Mesendoderm (in vitro differentiated cells): Measurements from ENCODE around the gene AGXT.

ENCODE experiments used
- DNase-seq: peaks from one replicate; pipeline ENCODE4 v3.0.0; 2013
- H2AK5ac ChIP-seq: 2 replicates; pipeline ENCODE4 v1.6.1; 2013; ENCODE audit warnings: low read length, inconsistent platforms
- H2BK120ac ChIP-seq: 2 replicates; pipeline ENCODE4 v1.6.1; 2013; ENCODE audit warnings: low read depth, mild to moderate bottlenecking, low read length, moderate library complexity, mixed read lengths
- H2BK15ac ChIP-seq: replicated peaks from 2 replicates; pipeline ENCODE4 v1.6.1; 2013; ENCODE audit warnings: low read depth, mild to moderate bottlenecking, moderate library complexity
- H2BK5ac ChIP-seq: 2 replicates; pipeline ENCODE4 v1.6.1; 2013; ENCODE audit warnings: low read length, inconsistent platforms
- H3K18ac ChIP-seq: 2 replicates; pipeline ENCODE4 v1.6.1; 2013; ENCODE audit warnings: mild to moderate bottlenecking, low read length, mixed read lengths
- H3K23ac ChIP-seq: one replicate; pipeline ENCODE4 v1.6.1; 2013; ENCODE audit warnings: low read length
- H3K27ac ChIP-seq: 2 replicates; pipeline ENCODE4 v1.5.1; 2013; ENCODE audit warnings: low read depth, mild to moderate bottlenecking, inconsistent platforms, low read length, moderate library complexity
- H3K27me3 ChIP-seq: 2 replicates; pipeline ENCODE4 v1.6.1; 2013; ENCODE audit warnings: low read length, control low read depth, mild to moderate bottlenecking, inconsistent platforms; ENCODE audit not compliant: insufficient read depth, poor library complexity
- H3K36me3 ChIP-seq: 2 replicates; pipeline ENCODE4 v1.6.1; 2013; ENCODE audit warnings: low read length, inconsistent platforms; ENCODE audit not compliant: control insufficient read depth, insufficient read depth
- H3K4ac ChIP-seq: one replicate; pipeline ENCODE4 v1.6.1; 2013; ENCODE audit warnings: low read depth, mild to moderate bottlenecking, low read length, moderate library complexity
- H3K4me1 ChIP-seq: 2 replicates; pipeline ENCODE4 v1.6.1; 2013; ENCODE audit warnings: low read depth, low read length, inconsistent platforms; ENCODE audit not compliant: control insufficient read depth
- H3K4me2 ChIP-seq: 2 replicates; pipeline ENCODE4 v1.6.1; 2013; ENCODE audit warnings: low read length
- H3K4me3 ChIP-seq: 2 replicates; pipeline ENCODE4 v1.5.1; 2013; ENCODE audit warnings: mild to moderate bottlenecking, low read length
- H3K56ac ChIP-seq: one replicate; pipeline ENCODE4 v1.6.1; 2013; ENCODE audit warnings: low read length
- H3K79me1 ChIP-seq: 2 replicates; pipeline ENCODE4 v1.6.1; 2013; ENCODE audit warnings: low read length, inconsistent platforms
- H3K79me2 ChIP-seq: 2 replicates; pipeline ENCODE4 v1.6.1; 2013; ENCODE audit warnings: mild to moderate bottlenecking, low read length; ENCODE audit not compliant: control insufficient read depth, insufficient read depth
- H3K9ac ChIP-seq: 2 replicates; pipeline ENCODE4 v1.6.1; 2013; ENCODE audit warnings: low read length, inconsistent platforms
- H4K5ac ChIP-seq: one replicate; pipeline ENCODE4 v1.6.1; 2013; ENCODE audit warnings: low read length
- H4K8ac ChIP-seq: one replicate; pipeline ENCODE4 v1.6.1; 2013; ENCODE audit warnings: low read depth, mild to moderate bottlenecking, control low read depth, low read length, moderate library complexity
- WGBS: extraction: QIAGEN DNeasy Blood & Tissue Kit; methylation state at CpG from one replicate; pipeline ENCODE4 v1.1.7; 2013; ENCODE audit warnings: low lambda C conversion rate, missing lambda C conversion rate; ENCODE audit not compliant: insufficient coverage; ENCODE audit errors: extremely low coverage; 5-methylcytosine and 5-hydroxymethylcytosine counted together

Gene AGXT

GRCh38 chr2:240858871-240859270, 9.8 kb upstream of the AGXT start:
- no peak overlapping the region for H2BK120ac ChIP-seq
- H3K56ac ChIP-seq: no peak overlapping the region
- no peaks in the 10 kb centered on the region for H3K36me3 ChIP-seq
- no peak overlapping the region for H3K4ac ChIP-seq
- no peaks in the 10 kb centered on the region for H3K4me1 ChIP-seq
- H3K18ac ChIP-seq: no peak overlapping the region
- H2AK5ac ChIP-seq: no peak overlapping the region
- WGBS: no CpG with 5 or more reads among the region's 10 CpGs
- no peak overlapping the region for H4K5ac ChIP-seq
- no peak overlapping the region for H3K9ac ChIP-seq
- no peak overlapping the region for H3K27ac ChIP-seq
- H3K23ac ChIP-seq: no peak overlapping the region
- no peak for DNase-seq
- H4K8ac ChIP-seq: no peak overlapping the region
- no peaks in the 10 kb centered on the region for H3K79me2 ChIP-seq
- no peaks in the 10 kb centered on the region for H3K79me1 ChIP-seq
- no peaks in the 10 kb centered on the region for H3K27me3 ChIP-seq
- no peak overlapping the region for H2BK15ac ChIP-seq
- no peak overlapping the region for H3K4me3 ChIP-seq
- no peak overlapping the region for H3K4me2 ChIP-seq
- H2BK5ac ChIP-seq: no peak overlapping the region

DNA sequence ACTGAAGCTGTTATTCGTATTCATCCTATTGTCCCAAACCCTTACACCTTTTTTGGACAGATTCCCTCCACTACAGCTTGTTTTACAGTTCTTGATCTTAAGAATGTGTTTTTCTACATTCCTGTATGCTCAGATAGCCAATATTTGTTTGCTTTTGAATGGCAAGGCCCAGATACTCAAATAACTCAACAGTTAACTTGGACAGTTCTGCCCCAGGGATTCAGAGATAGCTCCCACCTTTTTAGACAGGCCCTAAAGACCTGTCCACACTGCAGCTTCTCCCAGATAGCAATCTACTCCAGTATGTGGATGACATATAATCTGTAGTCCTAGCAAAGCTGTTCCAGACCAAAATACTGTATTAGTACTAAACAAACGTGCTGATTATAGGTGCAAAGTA, 7.1 kb upstream of the AGXT start:
- no peak overlapping the region for H2BK15ac ChIP-seq
- no peaks in the 10 kb centered on the region for H3K27me3 ChIP-seq
- no CpG with 5 or more reads among the region's 2 CpGs for WGBS
- H3K56ac ChIP-seq: no peak overlapping the region
- no peak overlapping the region for H3K9ac ChIP-seq
- H3K4me1 ChIP-seq: no peaks in the 10 kb centered on the region
- no peak overlapping the region for H3K18ac ChIP-seq
- H2AK5ac ChIP-seq: no peak overlapping the region
- no peak overlapping the region for H3K4me3 ChIP-seq
- no peaks in the 10 kb centered on the region for H3K79me1 ChIP-seq
- H3K4me2 ChIP-seq: no peak overlapping the region
- H3K27ac ChIP-seq: no peak overlapping the region
- no peaks in the 10 kb centered on the region for H3K36me3 ChIP-seq
- no peak overlapping the region for H2BK5ac ChIP-seq
- H3K23ac ChIP-seq: no peak overlapping the region
- no peak overlapping the region for H3K4ac ChIP-seq
- H4K5ac ChIP-seq: no peak overlapping the region
- H3K79me2 ChIP-seq: no peaks in the 10 kb centered on the region
- H4K8ac ChIP-seq: no peak overlapping the region
- no peak for DNase-seq
- H2BK120ac ChIP-seq: no peak overlapping the region

- Histone ChIP-seq H3K36me3 (no peaks in the 10 kb centered on the region), H3K4ac (no peak overlapping the region), H3K4me2 (no peak overlapping the region), H2BK5ac (no peak overlapping the region), H3K27me3 (no peaks in the 10 kb centered on the region), H2BK15ac (no peak overlapping the region), H3K27ac (no peak overlapping the region), H3K23ac (no peak overlapping the region), H3K56ac (no peak overlapping the region), H4K8ac (no peak overlapping the region), H3K9ac (no peak overlapping the region), H3K18ac (no peak overlapping the region), H3K4me1 (no peaks in the 10 kb centered on the region), H3K79me2 (no peaks in the 10 kb centered on the region), H3K79me1 (no peaks in the 10 kb centered on the region), H2BK120ac (no peak overlapping the region), H2AK5ac (no peak overlapping the region), H4K5ac (no peak overlapping the region), H3K4me3 (no peak overlapping the region)
- WGBS: no CpG with 5 or more reads among the region's 3 CpGs
- DNase-seq: no peak
Observed at GRCh38 chr2:240864475-240864874, 4.1 kb upstream of the AGXT start.

- no peak overlapping the region for H2BK5ac ChIP-seq
- no peak overlapping the region for H3K56ac ChIP-seq
- no peak overlapping the region for H2AK5ac ChIP-seq
- H3K79me2 ChIP-seq: no peaks in the 10 kb centered on the region
- no peak overlapping the region for H3K4me3 ChIP-seq
- no peak overlapping the region for H3K9ac ChIP-seq
- no peak overlapping the region for H3K4me2 ChIP-seq
- no peak overlapping the region for H3K18ac ChIP-seq
- H3K36me3 ChIP-seq: no peaks in the 10 kb centered on the region
- no peak overlapping the region for H4K5ac ChIP-seq
- H3K23ac ChIP-seq: no peak overlapping the region
- no peaks in the 10 kb centered on the region for H3K27me3 ChIP-seq
- H3K4ac ChIP-seq: no peak overlapping the region
- H2BK15ac ChIP-seq: no peak overlapping the region
- no peak for DNase-seq
- H3K27ac ChIP-seq: no peak overlapping the region
- no CpG with 5 or more reads among the region's 5 CpGs for WGBS
- H2BK120ac ChIP-seq: no peak overlapping the region
- H3K79me1 ChIP-seq: no peaks in the 10 kb centered on the region
- H3K4me1 ChIP-seq: no peaks in the 10 kb centered on the region
- H4K8ac ChIP-seq: no peak overlapping the region
Observed at GRCh38 chr2:240865391-240865790, 3.2 kb upstream of the AGXT start.

- Histone ChIP-seq H3K27ac (no peak overlapping the region), H3K9ac (no peak overlapping the region), H3K27me3 (no peaks in the 10 kb centered on the region), H2BK120ac (no peak overlapping the region), H3K4ac (no peak overlapping the region), H2AK5ac (no peak overlapping the region), H3K4me1 (no peaks in the 10 kb centered on the region), H4K8ac (no peak overlapping the region), H3K79me1 (no peaks in the 10 kb centered on the region), H3K36me3 (no peaks in the 10 kb centered on the region), H3K18ac (no peak overlapping the region), H2BK5ac (no peak overlapping the region), H3K79me2 (no peaks in the 10 kb centered on the region), H2BK15ac (no peak overlapping the region), H3K23ac (no peak overlapping the region), H3K56ac (no peak overlapping the region), H3K4me3 (no peak overlapping the region), H3K4me2 (no peak overlapping the region), H4K5ac (no peak overlapping the region)
- WGBS: no CpG with 5 or more reads among the region's 25 CpGs
- no peak for DNase-seq
Observed at GRCh38 chr2:240869109-240869955, 708 bp downstream of the AGXT start.
